H1 (cell line): ENCODE data around the gene RIOK3. TPM values are rescaled to one million over a fixed set of nuclear protein-coding genes. Genes with fewer than 3 reads are reported as not detected.
"Not testable (repeated sequence)": the region's sequence is repeated elsewhere in the genome, so short reads cannot be mapped to it uniquely, and the experiment has no call there.

Experiments
- CTCF ChIA-PET: fragments of 300-600 bp; sonication (Branson Sonifier 250); formaldehyde crosslinking; loops from one replicate; lab custom pipeline; 2021; ENCODE audit not compliant: partially characterized antibody; lab: Charles Lee
- POLR2A ChIA-PET: fragments of 300-600 bp; sonication (Branson Sonifier 250); formaldehyde crosslinking; loops from one replicate; lab custom pipeline; 2021; ENCODE audit warnings: inconsistent platforms; ENCODE audit not compliant: partially characterized antibody; lab: Charles Lee
- DNase-seq, 2 experiments: peaks; one replicate each; pipeline versions ENCODE4 v3.0.0 to v3.0.0-alpha.2; 2010 to 2022; ENCODE audit warnings: low spot score in 2 of 2, low read depth in 1 of 2, mixed read lengths in 1 of 2
- FAIRE-seq: peaks from 2 replicates; lab custom pipeline; 2011; peaks lifted over from hg19 to GRCh38; lab: Jason Lieb, UNC
- H2AFZ ChIP-seq: 2 replicates; pipeline ENCODE4 v1.8.1; 2012; ENCODE audit warnings: low read length, inconsistent platforms
- H2AK5ac ChIP-seq: 2 replicates; pipeline ENCODE4 v1.6.1; 2013; ENCODE audit warnings: low read depth, low read length
- H2BK120ac ChIP-seq: replicated peaks from 2 replicates; pipeline ENCODE3; 2013; ENCODE audit warnings: low read depth, low read length, inconsistent platforms
- H2BK12ac ChIP-seq: 2 replicates; pipeline ENCODE4 v1.6.1; 2013; ENCODE audit warnings: low read depth, low read length
- H2BK15ac ChIP-seq: 2 replicates; pipeline ENCODE4 v1.6.1; 2013; ENCODE audit warnings: low read length
- H2BK20ac ChIP-seq: 2 replicates; pipeline ENCODE4 v1.6.1; 2013; ENCODE audit warnings: low read length
- H2BK5ac ChIP-seq: 2 replicates; pipeline ENCODE4 v1.6.1; 2013; ENCODE audit warnings: low read depth, low read length
- H3K14ac ChIP-seq: 2 replicates; pipeline ENCODE4 v1.6.1; 2013; ENCODE audit warnings: inconsistent platforms; ENCODE audit not compliant: insufficient read length
- H3K18ac ChIP-seq: 2 replicates; pipeline ENCODE4 v1.6.1; 2013; ENCODE audit warnings: low read length; ENCODE audit errors: extremely low read depth
- H3K23ac ChIP-seq: 2 replicates; pipeline ENCODE4 v1.6.1; 2013; ENCODE audit warnings: inconsistent platforms; ENCODE audit not compliant: insufficient read length
- H3K23me2 ChIP-seq: 2 replicates; pipeline ENCODE4 v1.6.1; 2013; ENCODE audit warnings: low read depth, low read length
- H3K27ac ChIP-seq: 2 replicates; pipeline ENCODE4 v1.6.1; 2011; ENCODE audit warnings: low read depth, low read length, inconsistent platforms
- H3K27me3 ChIP-seq, 4 experiments: replicated peaks in 1 of 4; 1 replicate in 1 of 4; 2 replicates in 3 of 4; pipeline versions ENCODE4 v1.6.1 to v1.8.1; 2011 to 2013; ENCODE audit warnings: low read length in 3 of 4, mild to moderate bottlenecking in 3 of 4, inconsistent platforms in 2 of 4, mixed read lengths in 2 of 4, moderate library complexity in 1 of 4; ENCODE audit not compliant: control insufficient read depth in 3 of 4, insufficient read depth in 3 of 4; ENCODE audit errors: extremely low read depth in 1 of 4
- H3K36me3 ChIP-seq, 4 experiments: 2 replicates each; pipeline versions ENCODE4 v1.6.1 to v1.8.1; 2011 to 2013; ENCODE audit warnings: mild to moderate bottlenecking in 4 of 4, low read length in 3 of 4, moderate library complexity in 2 of 4, control low read depth in 1 of 4, inconsistent platforms in 1 of 4; ENCODE audit not compliant: insufficient read depth in 4 of 4, control insufficient read depth in 2 of 4
- H3K4ac ChIP-seq: replicated peaks from 2 replicates; pipeline ENCODE3; 2013; ENCODE audit warnings: low read length, low read depth, mixed read lengths, inconsistent platforms; ENCODE audit not compliant: insufficient read length
- H3K4me1 ChIP-seq, 4 experiments: replicated peaks in 1 of 4; 1 replicate in 1 of 4; 2 replicates in 3 of 4; pipeline versions ENCODE4 v1.6.1 to v1.8.1; 2011 to 2013; ENCODE audit warnings: low read length in 3 of 4, inconsistent platforms in 2 of 4, mixed read lengths in 1 of 4; ENCODE audit not compliant: insufficient read depth in 4 of 4, control insufficient read depth in 3 of 4
- H3K4me2 ChIP-seq, 2 experiments: 2 replicates each; pipeline versions ENCODE4 v1.6.1 to v1.8.1; 2011 to 2013; ENCODE audit warnings: low read depth in 2 of 2, low read length in 2 of 2, control low read depth in 1 of 2, inconsistent platforms in 1 of 2, mild to moderate bottlenecking in 1 of 2; ENCODE audit not compliant: insufficient read depth in 1 of 2
- H3K4me3 ChIP-seq, 4 experiments: fragments of 200-600, 300-600 bp in 1 of 4; sonication (generic), shearing (Covaris generic), sonication (Bioruptor Twin) in 1 of 4; 2 replicates each; pipeline versions ENCODE4 v1.5.1 to v1.8.1; 2011 to 2016; ENCODE audit warnings: low read length in 4 of 4, low read depth in 3 of 4, control low read depth in 2 of 4, inconsistent platforms in 2 of 4, mild to moderate bottlenecking in 2 of 4, mixed read lengths in 1 of 4, moderate library complexity in 1 of 4; ENCODE audit not compliant: insufficient read depth in 2 of 4; ENCODE audit errors: extremely low read depth in 1 of 4
- H3K56ac ChIP-seq: replicated peaks from 2 replicates; pipeline ENCODE3; 2013; ENCODE audit warnings: low read depth, mild to moderate bottlenecking, mixed read lengths, low read length, inconsistent platforms; ENCODE audit not compliant: insufficient read length
- H3K79me1 ChIP-seq: 2 replicates; pipeline ENCODE4 v1.6.1; 2013; ENCODE audit warnings: low read depth, low read length, control low read depth
- H3K79me2 ChIP-seq, 2 experiments: 2 replicates each; pipeline versions ENCODE4 v1.6.1 to v1.8.1; 2012 to 2013; ENCODE audit warnings: low read length in 2 of 2, mild to moderate bottlenecking in 2 of 2, inconsistent platforms in 1 of 2; ENCODE audit not compliant: insufficient read depth in 2 of 2, control insufficient read depth in 1 of 2
- H3K9ac ChIP-seq, 4 experiments: replicated peaks in 1 of 4; 1 replicate in 1 of 4; 2 replicates in 3 of 4; pipeline versions ENCODE4 v1.6.1 to v1.8.1; 2011 to 2013; ENCODE audit warnings: low read depth in 3 of 4, low read length in 3 of 4, control low read depth in 2 of 4, mild to moderate bottlenecking in 2 of 4, moderate library complexity in 2 of 4, inconsistent platforms in 1 of 4; ENCODE audit errors: extremely low read depth in 1 of 4
- H3K9me3 ChIP-seq, 2 experiments: 2 replicates each; pipeline versions ENCODE4 v1.6.1 to v1.8.1; 2012 to 2013; ENCODE audit warnings: mild to moderate bottlenecking in 2 of 2, moderate library complexity in 2 of 2, control low read depth in 1 of 2, inconsistent platforms in 1 of 2, low read depth in 1 of 2, low read length in 1 of 2, mixed read lengths in 1 of 2; ENCODE audit not compliant: insufficient read depth in 2 of 2
- H4K20me1 ChIP-seq, 2 experiments: replicated peaks in 1 of 2; 2 replicates each; pipeline versions ENCODE3 to v1.8.1; 2011 to 2013; ENCODE audit warnings: inconsistent platforms in 2 of 2, low read length in 2 of 2, mild to moderate bottlenecking in 1 of 2; ENCODE audit not compliant: insufficient read depth in 2 of 2, control insufficient read depth in 1 of 2
- H4K5ac ChIP-seq: 2 replicates; pipeline ENCODE4 v1.6.1; 2013; ENCODE audit warnings: low read length, low read depth, mixed read lengths, inconsistent platforms; ENCODE audit not compliant: insufficient read length
- H4K8ac ChIP-seq: 2 replicates; pipeline ENCODE4 v1.8.0; 2013; ENCODE audit warnings: mild to moderate bottlenecking, moderate library complexity, low read length, inconsistent platforms; ENCODE audit not compliant: insufficient read depth; ENCODE audit errors: extremely low read depth
- H4K91ac ChIP-seq: replicated peaks from 2 replicates; pipeline ENCODE3; 2013; ENCODE audit warnings: low read length, mixed read lengths, inconsistent platforms; ENCODE audit not compliant: insufficient read length
- WGBS, 2 experiments: shearing (Covaris generic) in 1 of 2; methylation state at CpG; one replicate each; pipeline versions ENCODE4 v1.1.6 to v1.1.7; 2013 to 2015; ENCODE audit warnings: low lambda C conversion rate in 2 of 2, mixed read lengths in 2 of 2, inconsistent platforms in 1 of 2, low coverage in 1 of 2, missing lambda C conversion rate in 1 of 2; ENCODE audit not compliant: insufficient replicate concordance in 2 of 2, insufficient coverage in 1 of 2, insufficient read length in 1 of 2; ENCODE audit errors: extremely low coverage in 1 of 2, missing lambda C conversion rate in 1 of 2; 5-methylcytosine and 5-hydroxymethylcytosine counted together
- polyA plus RNA-seq, 7 experiments: library from polyadenylated mRNA; depleted of rRNA in 3 of 7; stranded (reverse) in 5 of 7; unstranded in 2 of 7; fragments of >200 nt in 5 of 7; fragments of 200-250 nt in 2 of 7; gene quantifications; 1 replicate in 5 of 7; 2 replicates in 1 of 7; 4 replicates in 1 of 7; pipeline versions ENCODE4 v1.2.1 to v1.2.3, GENCODE V29; 2011 to 2013; ENCODE audit warnings: missing spikeins in 2 of 7, mixed read lengths in 2 of 7
- total RNA-seq: library from RNA; stranded (reverse); fragmentation: NEBNext Ultra II Directional; extraction: Animal tissue kit (Norgen Biotek cat#: 25700); gene quantifications from 2 replicates; pipeline ENCODE4 v1.2.1, GENCODE V29; 2021

Gene RIOK3
- total and polyA plus RNA-seq, 2 of the 8 experiments (the other 6 are each of a cell fraction or from before 2014, with no cell fraction given), result 7.5 to 24.3 TPM

DNA sequence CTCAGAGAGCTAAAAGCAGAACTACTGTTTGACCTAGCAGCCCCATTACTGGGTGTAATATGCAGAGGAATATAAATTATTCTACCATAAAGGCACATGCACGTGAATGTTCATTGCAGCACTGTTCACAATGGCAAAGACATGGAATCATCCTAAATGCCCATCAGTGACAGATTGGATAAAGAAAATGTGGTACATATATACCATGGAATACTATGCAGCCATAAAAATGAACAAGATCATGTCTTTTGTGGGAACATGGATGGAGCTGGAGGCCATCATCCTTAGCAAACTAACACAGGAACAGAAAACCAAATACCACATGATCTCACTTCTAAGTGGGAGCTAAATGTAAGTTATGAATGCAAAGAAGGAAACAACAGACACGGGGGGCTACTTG, 57.8 kb downstream of the RIOK3 start:
- H2BK12ac ChIP-seq, H3K4ac ChIP-seq, H3K79me2 ChIP-seq, H3K4me3 ChIP-seq, H3K27me3 ChIP-seq, H3K4me2 ChIP-seq, H3K18ac ChIP-seq, H3K27ac ChIP-seq, H3K4me1 ChIP-seq, H2BK120ac ChIP-seq, H4K8ac ChIP-seq, DNase-seq, H3K23ac ChIP-seq, H2BK15ac ChIP-seq, H3K79me1 ChIP-seq, H3K14ac ChIP-seq, H2BK20ac ChIP-seq, H2BK5ac ChIP-seq, FAIRE-seq, H2AFZ ChIP-seq, POLR2A ChIA-PET, H3K9me3 ChIP-seq, H3K9ac ChIP-seq, H3K56ac ChIP-seq, H3K23me2 ChIP-seq, H4K5ac ChIP-seq, H4K91ac ChIP-seq, H4K20me1 ChIP-seq, H2AK5ac ChIP-seq: not testable (repeated sequence)
- H3K36me3 ChIP-seq, result peaks cover 0 to 13% (median 6%) of the 10 kb centered on the region in 4 experiments; a peak in 4 of 8 replicates
- WGBS, 2 experiments, result 78% methylated on average over 2 of the region's 2 CpGs; no CpG with 5 or more reads in 1 of the 2 experiments
- CTCF ChIA-PET, result interaction anchor here (0.6 to 1.1 kb wide), 4 partner anchors 77 to 1470 kb away, joined by 3 to 5 read pairs (median 4); no protein-coding TSS in a partner anchor

DNA sequence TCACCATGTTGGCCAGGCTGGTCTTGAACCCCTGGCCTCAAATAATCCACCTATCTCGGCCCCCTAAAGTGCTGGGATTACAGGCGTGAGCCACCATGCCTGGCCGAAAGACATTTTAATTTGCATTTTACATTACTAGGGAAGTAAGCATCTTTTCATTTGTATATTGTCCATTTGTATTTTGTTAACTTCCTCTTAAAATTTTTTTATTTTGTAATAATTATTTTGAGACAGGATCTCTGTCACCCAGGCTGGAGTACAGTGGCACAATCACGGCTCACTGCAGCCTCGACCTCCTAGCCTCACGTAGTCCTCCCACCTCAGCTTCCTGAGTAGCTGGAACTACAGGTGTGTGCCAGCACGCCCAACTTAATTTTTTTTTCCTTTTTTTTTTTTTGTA, 59.1 kb downstream of the RIOK3 start:
- WGBS, 2 experiments, result 97% methylated on average over 7 of the region's 7 CpGs; no CpG with 5 or more reads in 1 of the 2 experiments
- H3K18ac ChIP-seq, H4K20me1 ChIP-seq, H3K23ac ChIP-seq, H3K56ac ChIP-seq, H4K91ac ChIP-seq, DNase-seq, H3K9ac ChIP-seq, H2AFZ ChIP-seq, H3K79me1 ChIP-seq, H3K4me1 ChIP-seq, H3K14ac ChIP-seq, H2AK5ac ChIP-seq, POLR2A ChIA-PET, H3K23me2 ChIP-seq, H3K4ac ChIP-seq, H3K27ac ChIP-seq, H3K27me3 ChIP-seq, H3K9me3 ChIP-seq, H4K5ac ChIP-seq, FAIRE-seq, H2BK15ac ChIP-seq, H4K8ac ChIP-seq, H2BK120ac ChIP-seq, H3K4me2 ChIP-seq, H3K79me2 ChIP-seq, H2BK20ac ChIP-seq, CTCF ChIA-PET, H3K4me3 ChIP-seq, H2BK5ac ChIP-seq, H2BK12ac ChIP-seq: not testable (repeated sequence)
- peaks cover 0 to 12% (median 4%) of the 10 kb centered on the region in 4 experiments; a peak in 4 of 8 replicates for H3K36me3 ChIP-seq
